Naive thymus-derived CD4-positive, alpha-beta T cell (primary cell): ENCODE results near the gene EEF2KMT. TPM values are rescaled to one million over a fixed set of nuclear protein-coding genes. Genes with fewer than 3 reads are reported as not detected.
A peak's percentile ranks its signal among the peaks of the same experiment; 100 is the strongest.
"Not testable (repeated sequence)": the region's sequence is repeated elsewhere in the genome, so short reads cannot be mapped to it uniquely, and the experiment has no call there.

ENCODE experiments used
- ATAC-seq: fragments of 150-1000 bp; cut with Tn5 transposase; 2 replicates; pipeline ENCODE4 v1.10.0; 2021; ENCODE audit warnings: mild to moderate bottlenecking, moderate library complexity
- CTCF ChIA-PET: fragments of 350-600 bp; sonication (Branson Sonifier 250); formaldehyde crosslinking; loops from one replicate; lab custom pipeline; 2021; ENCODE audit warnings: antibody characterized with exemption; lab: Charles Lee
- POLR2A ChIA-PET: fragments of 350-600 bp; sonication (Branson Sonifier 250); formaldehyde crosslinking; loops from one replicate; lab custom pipeline; 2021; ENCODE audit warnings: antibody characterized with exemption, inconsistent platforms; lab: Charles Lee
- DNase-seq, 9 donors: peaks; one replicate each; pipeline versions ENCODE4 v3.0.0 to v3.0.0-alpha.2; 2020 to 2022; ENCODE audit warnings: mixed read lengths in 1 of 9
- H3K27ac ChIP-seq: one replicate; pipeline ENCODE4 v1.7.0; 2013; ENCODE audit warnings: mild to moderate bottlenecking, low read depth, low read length, moderate library complexity
- H3K27me3 ChIP-seq, 2 donors: one replicate each; pipeline ENCODE4 v1.7.0; 2013; ENCODE audit warnings: low read length in 2 of 2, mild to moderate bottlenecking in 2 of 2, moderate library complexity in 2 of 2; ENCODE audit not compliant: control insufficient read depth in 2 of 2, insufficient read depth in 2 of 2
- H3K36me3 ChIP-seq, 3 experiments: 1 replicate in 2 of 3; 2 replicates in 1 of 3; pipeline ENCODE4 v1.7.0; 2013; ENCODE audit warnings: low read length in 3 of 3, mild to moderate bottlenecking in 3 of 3, moderate library complexity in 1 of 3; ENCODE audit not compliant: insufficient read depth in 3 of 3, control insufficient read depth in 2 of 3
- H3K4me1 ChIP-seq, 2 donors: one replicate each; pipeline ENCODE4 v1.7.0; 2013; ENCODE audit warnings: low read length in 2 of 2, mild to moderate bottlenecking in 2 of 2, moderate library complexity in 1 of 2; ENCODE audit not compliant: control insufficient read depth in 2 of 2, insufficient read depth in 2 of 2
- H3K4me3 ChIP-seq: 2 replicates; pipeline ENCODE4 v1.7.0; 2013; ENCODE audit warnings: mild to moderate bottlenecking, low read length
- H3K9me3 ChIP-seq, 3 experiments: 1 replicate in 2 of 3; 2 replicates in 1 of 3; pipeline ENCODE4 v1.7.0; 2013; ENCODE audit warnings: low read length in 3 of 3; ENCODE audit not compliant: control insufficient read depth in 2 of 3
- H3K27ac Mint-ChIP-seq, 9 donors: one replicate each; pipeline ENCODE4 v1.8.0; 2020 to 2022; ENCODE audit warnings: mixed read lengths in 9 of 9, mild to moderate bottlenecking in 8 of 9, moderate library complexity in 5 of 9, inconsistent platforms in 2 of 9
- H3K27me3 Mint-ChIP-seq, 5 donors: one replicate each; pipeline ENCODE4 v1.8.0; 2021 to 2022; ENCODE audit warnings: mixed read lengths in 5 of 5, mild to moderate bottlenecking in 1 of 5
- H3K36me3 Mint-ChIP-seq, 5 donors: one replicate each; pipeline ENCODE4 v1.8.0; 2020 to 2022; ENCODE audit warnings: mixed read lengths in 5 of 5, mild to moderate bottlenecking in 3 of 5, inconsistent platforms in 1 of 5
- H3K4me1 Mint-ChIP-seq, 7 donors: one replicate each; pipeline ENCODE4 v1.8.0; 2020 to 2022; ENCODE audit warnings: mixed read lengths in 7 of 7, mild to moderate bottlenecking in 3 of 7, inconsistent platforms in 1 of 7
- H3K4me3 Mint-ChIP-seq, 10 donors: one replicate each; pipeline ENCODE4 v1.8.0; 2020 to 2022; ENCODE audit warnings: mild to moderate bottlenecking in 10 of 10, mixed read lengths in 10 of 10, moderate library complexity in 6 of 10, inconsistent platforms in 2 of 10
- H3K9me3 Mint-ChIP-seq, 11 donors: one replicate each; pipeline ENCODE4 v1.8.0; 2020 to 2022; ENCODE audit warnings: mixed read lengths in 11 of 11, mild to moderate bottlenecking in 4 of 11, inconsistent platforms in 1 of 11, moderate library complexity in 1 of 11
- intact Hi-C, 2 donors: fragments of 100-400 bp; cut with micrococcal nuclease; formaldehyde crosslinking; loops; one replicate each; pipeline ENCODE4 v1.15.1; 2023
- polyA plus RNA-seq, 2 donors: library from polyadenylated mRNA; unstranded; fragments of 300-500 nt; fragmentation: Illumina TruSeq; gene quantifications; one replicate each; pipeline ENCODE4 v1.2.3, GENCODE V29; 2021
- total RNA-seq, 6 experiments: library from RNA in 5 of 6; stranded (reverse) in 5 of 6; gene quantifications; 1 replicate in 5 of 6; 2 replicates in 1 of 6; pipeline ENCODE4 v1.2.3 and lab custom pipeline; 2021 to 2026

EEF2KMT gene
- total and polyA plus RNA-seq, 7 experiments from 2014 or later: 5.5 to 18.5 (median 11.3) TPM

DNA sequence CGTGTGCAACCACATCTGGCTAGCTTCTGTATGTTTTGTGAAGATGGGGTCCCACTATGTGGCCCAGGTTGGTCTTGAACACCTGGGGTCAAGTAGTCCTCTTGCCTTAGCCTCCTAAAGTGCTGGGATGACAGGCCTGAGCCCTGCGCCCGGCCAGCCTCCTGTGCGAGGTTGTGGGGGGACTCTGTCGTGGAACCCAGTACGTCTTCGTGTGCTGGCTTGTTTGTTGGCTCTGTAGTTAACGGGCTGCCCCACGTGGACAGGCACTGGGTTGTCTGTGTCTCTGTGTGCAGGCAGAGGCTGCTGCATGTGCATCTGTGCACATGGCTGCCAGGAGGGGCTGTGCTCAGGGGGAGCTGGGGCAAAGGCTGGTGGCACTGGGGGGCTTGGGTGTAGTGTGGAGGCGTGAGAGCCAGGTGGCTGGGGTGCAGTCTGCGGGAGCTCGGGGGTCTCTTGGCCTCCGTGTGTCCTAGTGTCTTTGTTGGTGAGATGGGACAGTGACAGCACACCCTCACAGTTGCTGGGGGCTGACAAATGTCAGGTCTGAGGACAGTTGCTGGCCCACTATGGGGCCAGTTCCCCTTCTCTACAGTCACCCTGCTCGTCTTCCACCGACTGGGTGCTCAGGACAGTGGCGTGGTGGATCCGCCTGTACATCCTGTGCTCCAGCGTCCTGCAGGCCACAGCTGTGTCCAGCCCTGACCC is 9.4 kb downstream of the EEF2KMT start:
- H3K4me3 ChIP-seq, H3K27ac ChIP-seq, H3K4me1 ChIP-seq, POLR2A ChIA-PET, H3K27me3 ChIP-seq, ATAC-seq, H3K9me3 ChIP-seq, intact Hi-C loops, H3K4me3 Mint-ChIP-seq, CTCF ChIA-PET, DNase-seq, H3K9me3 Mint-ChIP-seq, H3K27me3 Mint-ChIP-seq: not testable (repeated sequence)
- H3K36me3 ChIP-seq: peaks cover 0 to 21% (median 0%) of the 10 kb centered on the region in 3 experiments
- peaks cover 0 to 31% (median 6%) of the 10 kb centered on the region in 5 donors for H3K36me3 Mint-ChIP-seq
- H3K27ac Mint-ChIP-seq: peak overlapping the region in 1 of 9 donors; percentile 60
- peaks cover 5 to 10% (median 7%) of the 10 kb centered on the region in 7 donors for H3K4me1 Mint-ChIP-seq

DNA sequence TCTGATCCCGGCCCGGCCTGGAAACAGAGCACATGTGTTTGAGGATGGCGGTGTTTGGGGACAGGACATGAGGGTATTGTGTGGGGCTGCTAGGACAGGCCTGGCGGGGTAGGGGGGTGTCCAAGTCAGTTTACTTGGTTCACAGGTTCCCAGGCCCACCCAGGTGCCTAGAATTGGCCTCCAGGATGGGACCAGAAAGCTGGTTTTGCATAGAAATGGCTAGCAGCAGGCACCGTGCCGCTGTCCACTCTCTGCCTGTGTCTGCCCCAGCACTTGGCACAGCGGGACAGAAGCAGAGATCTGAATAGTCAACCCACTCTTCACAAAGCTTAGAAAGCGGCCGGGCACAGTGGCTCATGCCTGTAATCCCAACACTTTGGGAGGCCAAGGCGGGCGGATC is 11.9 kb downstream of the EEF2KMT start:
- H3K9me3 ChIP-seq, H3K4me3 Mint-ChIP-seq, ATAC-seq, H3K27me3 Mint-ChIP-seq, POLR2A ChIA-PET, H3K27ac ChIP-seq, CTCF ChIA-PET, H3K27ac Mint-ChIP-seq, H3K9me3 Mint-ChIP-seq, intact Hi-C loops, H3K27me3 ChIP-seq, H3K4me1 Mint-ChIP-seq, H3K4me1 ChIP-seq, DNase-seq, H3K4me3 ChIP-seq: not testable (repeated sequence)
- peaks cover 0 to 30% (median 0%) of the 10 kb centered on the region in 3 experiments for H3K36me3 ChIP-seq
- peaks cover 0 to 31% (median 6%) of the 10 kb centered on the region in 5 donors for H3K36me3 Mint-ChIP-seq

DNA sequence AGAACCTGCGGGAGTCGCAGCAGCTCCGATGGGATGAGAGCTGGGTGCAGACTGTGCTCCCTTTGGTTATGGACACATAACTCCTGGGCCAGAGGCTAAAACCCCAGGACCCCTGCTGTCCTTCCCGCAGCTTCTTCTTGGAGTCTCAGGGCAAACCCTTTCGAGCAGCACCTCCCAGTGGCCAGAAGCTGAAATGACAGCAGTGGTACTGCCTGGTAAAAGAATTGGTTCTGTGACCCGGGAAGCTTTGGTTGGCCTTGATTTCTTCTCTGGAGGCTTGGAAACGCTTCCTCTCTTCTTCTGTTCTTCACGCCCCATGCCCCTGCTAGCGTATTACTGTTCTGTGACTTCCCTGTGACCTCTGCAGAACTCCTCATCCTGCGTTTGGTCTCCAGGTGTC is 12.8 kb downstream of the EEF2KMT start:
- H3K9me3 Mint-ChIP-seq, H3K27me3 Mint-ChIP-seq, H3K27ac ChIP-seq, H3K27me3 ChIP-seq, H3K9me3 ChIP-seq, H3K4me3 ChIP-seq, CTCF ChIA-PET, ATAC-seq, H3K4me1 ChIP-seq, H3K4me1 Mint-ChIP-seq, H3K4me3 Mint-ChIP-seq: not testable (repeated sequence)
- POLR2A ChIA-PET: interaction anchor here (0.5 kb wide), 1 partner anchor 74 kb away, joined by 5 read pairs; no protein-coding TSS in a partner anchor
- peak in 7 of 9 donors; percentile 23 to 48 (median 42) for DNase-seq
- intact Hi-C loops: loop anchor here in 1 of 2 donors (1.0 kb wide), 1 partner anchor 127 kb away; the partner anchor contains the start of gene SEC14L5
- peak overlapping the region in 2 of 9 donors; percentile 48 to 53 for H3K27ac Mint-ChIP-seq
- peaks cover 0 to 32% (median 6%) of the 10 kb centered on the region in 5 donors for H3K36me3 Mint-ChIP-seq
- peaks cover 0 to 29% (median 0%) of the 10 kb centered on the region in 3 experiments for H3K36me3 ChIP-seq

DNA sequence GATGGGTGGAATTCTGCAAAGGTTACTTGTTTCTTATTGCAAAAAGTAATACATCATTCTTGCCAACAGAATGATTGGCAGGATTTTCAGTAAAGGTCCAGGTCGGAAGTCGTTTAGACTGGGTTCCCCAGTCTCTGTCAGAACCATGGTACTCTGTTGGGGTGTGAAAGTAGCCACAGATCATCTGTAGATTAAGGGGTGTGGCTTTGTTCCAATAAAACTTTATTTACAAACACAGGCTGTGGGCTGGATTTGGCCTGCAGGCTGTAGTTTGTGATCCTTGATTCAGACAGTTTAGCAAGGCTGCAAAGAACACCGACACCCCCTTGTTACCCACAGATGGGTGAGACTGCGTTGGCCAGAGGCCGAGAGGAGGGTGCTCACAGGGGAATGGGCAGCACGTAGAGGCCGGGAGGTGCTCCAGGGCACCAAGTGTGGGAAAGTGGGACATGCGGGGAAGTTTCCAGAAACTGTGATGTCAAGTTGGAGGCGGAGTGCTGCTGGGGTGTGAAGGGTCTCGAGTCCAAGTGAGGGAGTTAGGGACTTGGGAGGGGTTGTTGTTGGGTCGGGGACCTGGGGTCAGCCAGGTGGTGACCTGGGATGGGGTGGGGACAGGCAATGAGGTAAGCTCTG is 13.4 kb downstream of the EEF2KMT start:
- DNase-seq, H3K27ac Mint-ChIP-seq, CTCF ChIA-PET, ATAC-seq, H3K4me3 Mint-ChIP-seq, H3K4me3 ChIP-seq, H3K27me3 ChIP-seq, H3K27me3 Mint-ChIP-seq, H3K9me3 ChIP-seq, H3K4me1 Mint-ChIP-seq, H3K9me3 Mint-ChIP-seq, H3K27ac ChIP-seq, H3K4me1 ChIP-seq: not testable (repeated sequence)
- POLR2A ChIA-PET: interaction anchor here (0.5 kb wide), 1 partner anchor 74 kb away, joined by 5 read pairs; no protein-coding TSS in a partner anchor
- H3K36me3 ChIP-seq: peaks cover 0 to 30% (median 0%) of the 10 kb centered on the region in 3 experiments
- peaks cover 0 to 34% (median 6%) of the 10 kb centered on the region in 5 donors for H3K36me3 Mint-ChIP-seq
- intact Hi-C loops: loop anchor here in 1 of 2 donors (1.0 kb wide), 1 partner anchor 126 kb away; the partner anchor contains the start of gene SEC14L5

DNA sequence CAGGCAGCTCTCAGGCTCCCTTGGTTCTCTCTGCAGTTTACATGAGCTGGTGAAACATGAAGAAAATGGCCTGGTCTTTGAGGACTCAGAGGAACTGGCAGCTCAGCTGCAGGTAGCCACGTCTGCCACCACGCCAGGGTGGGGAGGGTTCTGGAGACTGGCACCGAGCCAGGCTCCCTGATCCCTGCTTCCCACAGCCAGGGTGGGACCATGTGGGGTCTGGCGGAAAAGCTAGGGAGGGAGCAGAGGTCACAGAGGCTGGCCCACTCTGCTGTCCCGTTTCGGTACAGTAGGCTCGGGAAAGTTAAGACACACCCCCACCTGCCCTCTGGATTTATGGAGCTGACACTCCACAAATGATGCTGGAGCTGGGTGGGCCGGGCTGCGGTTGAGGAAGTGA is 13.9 kb downstream of the EEF2KMT start:
- H3K27ac Mint-ChIP-seq, H3K4me3 ChIP-seq, POLR2A ChIA-PET, H3K4me1 ChIP-seq, H3K9me3 ChIP-seq, H3K27me3 Mint-ChIP-seq, H3K4me3 Mint-ChIP-seq, ATAC-seq, DNase-seq, H3K9me3 Mint-ChIP-seq, H3K4me1 Mint-ChIP-seq, H3K27me3 ChIP-seq, H3K27ac ChIP-seq: not testable (repeated sequence)
- intact Hi-C loops: loop anchor here in 1 of 2 donors (1.0 kb wide), 1 partner anchor 125 kb away; the partner anchor contains the start of gene SEC14L5
- peaks cover 0 to 34% (median 6%) of the 10 kb centered on the region in 5 donors for H3K36me3 Mint-ChIP-seq
- CTCF ChIA-PET: interaction anchor here (0.7 kb wide), 1 partner anchor 27 kb away, joined by 3 read pairs; no protein-coding TSS in a partner anchor
- peaks cover 0 to 32% (median 0%) of the 10 kb centered on the region in 3 experiments for H3K36me3 ChIP-seq

DNA sequence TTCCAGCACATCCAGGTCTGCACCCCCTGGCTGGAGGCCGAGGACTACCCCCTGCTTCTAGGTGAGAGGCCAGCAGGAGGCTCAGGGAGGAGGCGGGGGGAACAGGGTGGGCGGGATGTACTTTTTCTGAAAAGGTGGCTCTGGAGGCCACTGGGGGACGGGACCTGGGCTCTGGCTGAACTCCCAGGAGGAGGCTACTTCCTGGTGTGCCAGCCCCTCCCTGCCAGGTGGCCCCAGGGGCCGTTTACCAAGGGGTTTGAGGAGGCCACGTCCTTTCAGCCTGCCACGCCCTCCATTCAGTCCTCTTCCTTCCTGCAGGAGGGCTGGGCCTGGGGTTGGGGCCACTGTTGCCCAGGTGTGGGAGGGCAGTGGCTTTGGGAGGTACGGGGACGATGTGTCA is 16.6 kb downstream of the EEF2KMT start:
- H3K4me1 Mint-ChIP-seq, H3K27me3 Mint-ChIP-seq, H3K27ac ChIP-seq, intact Hi-C loops, ATAC-seq, H3K9me3 Mint-ChIP-seq, DNase-seq, H3K4me3 ChIP-seq, H3K4me1 ChIP-seq, POLR2A ChIA-PET, H3K4me3 Mint-ChIP-seq, H3K27me3 ChIP-seq, H3K27ac Mint-ChIP-seq, H3K9me3 ChIP-seq: not testable (repeated sequence)
- peaks cover 0 to 50% (median 4%) of the 10 kb centered on the region in 3 experiments for H3K36me3 ChIP-seq
- CTCF ChIA-PET: interaction anchor here (0.6 to 2.0 kb wide), 2 partner anchors 10 to 431 kb away, joined by 4 read pairs; partner anchors contain the start of gene ALG1
- H3K36me3 Mint-ChIP-seq: peaks cover 0 to 28% (median 5%) of the 10 kb centered on the region in 5 donors
